Measurements from ENCODE around the gene GDI1.

The GDI1 gene

GRCh38 chrX:154436374-154436982 lies 476 bp upstream of the GDI1 start:
- DNase-seq (ENCODE audit: low read depth, low spot score): no peak

- no peak for DNase-seq (ENCODE audit: low read depth, low spot score)
These were observed 1.3 kb downstream of the GDI1 start for GRCh38 chrX:154437971-154438893.

- DNase-seq (ENCODE audit: low read depth, low spot score): no peak
These were observed 2.9 kb downstream of the GDI1 start for GRCh38 chrX:154439841-154440240.

- no peak for DNase-seq (ENCODE audit: low read depth, low spot score)
These were observed 3.8 kb downstream of the GDI1 start for GRCh38 chrX:154440623-154441357.

GRCh38 chrX:154441564-154441963 lies 4.6 kb downstream of the GDI1 start:
- no peak for DNase-seq (ENCODE audit: low read depth, low spot score)

- no peak for DNase-seq (ENCODE audit: low read depth, low spot score)
These were observed 5.2 kb downstream of the GDI1 start for GRCh38 chrX:154441984-154442707.

- DNase-seq (ENCODE audit: low read depth, low spot score): no peak
These were observed 6.5 kb downstream of the GDI1 start for GRCh38 chrX:154443479-154443910.

- DNase-seq (ENCODE audit: low read depth, low spot score): no peak
These were observed 7.2 kb downstream of the GDI1 start, which contains the start of gene FAM50A for GRCh38 chrX:154443992-154444754. FAM50A (plus strand) TSS chrX:154444141; CDS start chrX:154444236, 95 bp downstream.

- no peak for DNase-seq (ENCODE audit: low read depth, low spot score)
These were observed 7.8 kb downstream of the GDI1 start for GRCh38 chrX:154444755-154445246.

GRCh38 chrX:154445776-154446175 lies 8.8 kb downstream of the GDI1 start:
- DNase-seq (ENCODE audit: low read depth, low spot score): no peak

- no peak for DNase-seq (ENCODE audit: low read depth, low spot score)
These were observed 9.5 kb downstream of the GDI1 start for GRCh38 chrX:154446430-154446829.

- DNase-seq (ENCODE audit: low read depth, low spot score): no peak
These were observed 11.5 kb downstream of the GDI1 start for GRCh38 chrX:154448484-154448883.

GRCh38 chrX:154449618-154450017 lies 12.7 kb downstream of the GDI1 start:
- no peak for DNase-seq (ENCODE audit: low read depth, low spot score)

GRCh38 chrX:154450312-154450711 lies 13.4 kb downstream of the GDI1 start:
- DNase-seq (ENCODE audit: low read depth, low spot score): no peak

- DNase-seq (ENCODE audit: low read depth, low spot score): no peak
These were observed 15.9 kb downstream of the GDI1 start for GRCh38 chrX:154452823-154453222.

- DNase-seq (ENCODE audit: low read depth, low spot score): no peak
These were observed 20.6 kb downstream of the GDI1 start for GRCh38 chrX:154457491-154458115.

- DNase-seq (ENCODE audit: low read depth, low spot score): no peak
These were observed 21.4 kb downstream of the GDI1 start, which contains the start of gene PLXNA3 for GRCh38 chrX:154458116-154458953. PLXNA3 (plus strand) TSS chrX:154458281; CDS start chrX:154460184, 1,903 bp downstream.

- DNase-seq (ENCODE audit: low read depth, low spot score): no peak
These were observed 22.2 kb downstream of the GDI1 start for GRCh38 chrX:154458954-154459778.
